Measurements from ENCODE around the gene ELOVL6.

DNA sequence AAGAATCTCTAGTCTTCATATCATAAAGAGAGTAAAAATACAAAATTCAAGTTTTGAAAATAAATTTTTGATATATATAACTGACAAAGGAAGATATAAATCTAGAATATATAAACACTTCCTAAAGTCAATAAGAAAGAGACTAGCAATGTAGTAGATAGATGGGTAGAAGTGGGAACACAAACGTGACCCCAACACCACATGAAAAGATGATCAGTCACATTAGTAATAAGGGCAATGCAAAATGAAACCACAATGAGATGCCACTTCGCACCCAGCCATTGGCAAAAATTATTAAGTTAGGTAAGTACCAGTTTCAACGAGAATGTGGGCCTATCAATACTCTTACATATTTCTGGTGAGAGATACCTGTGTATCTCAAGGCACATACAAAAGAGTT is 179.3 kb downstream of the ELOVL6 start:
- TF ChIP-seq, protein P1, sequence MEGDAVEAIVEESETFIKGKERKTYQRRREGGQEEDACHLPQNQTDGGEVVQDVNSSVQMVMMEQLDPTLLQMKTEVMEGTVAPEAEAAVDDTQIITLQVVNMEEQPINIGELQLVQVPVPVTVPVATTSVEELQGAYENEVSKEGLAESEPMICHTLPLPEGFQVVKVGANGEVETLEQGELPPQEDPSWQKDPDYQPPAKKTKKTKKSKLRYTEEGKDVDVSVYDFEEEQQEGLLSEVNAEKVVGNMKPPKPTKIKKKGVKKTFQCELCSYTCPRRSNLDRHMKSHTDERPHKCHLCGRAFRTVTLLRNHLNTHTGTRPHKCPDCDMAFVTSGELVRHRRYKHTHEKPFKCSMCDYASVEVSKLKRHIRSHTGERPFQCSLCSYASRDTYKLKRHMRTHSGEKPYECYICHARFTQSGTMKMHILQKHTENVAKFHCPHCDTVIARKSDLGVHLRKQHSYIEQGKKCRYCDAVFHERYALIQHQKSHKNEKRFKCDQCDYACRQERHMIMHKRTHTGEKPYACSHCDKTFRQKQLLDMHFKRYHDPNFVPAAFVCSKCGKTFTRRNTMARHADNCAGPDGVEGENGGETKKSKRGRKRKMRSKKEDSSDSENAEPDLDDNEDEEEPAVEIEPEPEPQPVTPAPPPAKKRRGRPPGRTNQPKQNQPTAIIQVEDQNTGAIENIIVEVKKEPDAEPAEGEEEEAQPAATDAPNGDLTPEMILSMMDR (IDR thresholded peaks at IDR 0.05), result no peak
- TF ChIP-seq POLR2A (IDR thresholded peaks at IDR 0.05) (no peak), POLR2AphosphoS5 (IDR thresholded peaks at IDR 0.05) (no peak)

All from transverse colon (tissue), 4 donors.